ENCODE data around the gene CLPSL2.

DNA sequence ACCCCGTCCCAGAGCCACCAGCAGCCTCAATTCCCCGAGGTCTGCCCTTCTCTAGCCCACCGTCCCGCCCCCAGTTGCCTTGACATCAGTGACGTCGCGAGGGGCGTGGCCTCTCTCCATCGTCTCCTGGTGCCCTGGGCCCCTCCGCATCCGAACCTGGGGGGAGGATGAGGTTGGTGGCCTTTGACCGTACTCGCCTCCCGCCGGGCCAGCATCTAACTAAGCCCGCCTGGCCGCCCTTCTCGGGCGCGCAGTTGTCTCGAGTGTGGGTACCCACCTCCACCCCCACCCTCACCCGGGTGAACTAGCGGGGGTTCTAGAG lies 45.0 kb upstream of the CLPSL2 start:
- no peak for TF ChIP-seq EZH2 (IDR thresholded peaks at IDR 0.05; ENCODE audit: borderline replicate concordance, low read length)
- TF ChIP-seq, protein P1, sequence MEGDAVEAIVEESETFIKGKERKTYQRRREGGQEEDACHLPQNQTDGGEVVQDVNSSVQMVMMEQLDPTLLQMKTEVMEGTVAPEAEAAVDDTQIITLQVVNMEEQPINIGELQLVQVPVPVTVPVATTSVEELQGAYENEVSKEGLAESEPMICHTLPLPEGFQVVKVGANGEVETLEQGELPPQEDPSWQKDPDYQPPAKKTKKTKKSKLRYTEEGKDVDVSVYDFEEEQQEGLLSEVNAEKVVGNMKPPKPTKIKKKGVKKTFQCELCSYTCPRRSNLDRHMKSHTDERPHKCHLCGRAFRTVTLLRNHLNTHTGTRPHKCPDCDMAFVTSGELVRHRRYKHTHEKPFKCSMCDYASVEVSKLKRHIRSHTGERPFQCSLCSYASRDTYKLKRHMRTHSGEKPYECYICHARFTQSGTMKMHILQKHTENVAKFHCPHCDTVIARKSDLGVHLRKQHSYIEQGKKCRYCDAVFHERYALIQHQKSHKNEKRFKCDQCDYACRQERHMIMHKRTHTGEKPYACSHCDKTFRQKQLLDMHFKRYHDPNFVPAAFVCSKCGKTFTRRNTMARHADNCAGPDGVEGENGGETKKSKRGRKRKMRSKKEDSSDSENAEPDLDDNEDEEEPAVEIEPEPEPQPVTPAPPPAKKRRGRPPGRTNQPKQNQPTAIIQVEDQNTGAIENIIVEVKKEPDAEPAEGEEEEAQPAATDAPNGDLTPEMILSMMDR (IDR thresholded peaks at IDR 0.05; ENCODE audit: low read length): no peak
